ENCODE measurements around the gene KRTAP2-2. TPM values are rescaled to one million over a fixed set of nuclear protein-coding genes. Genes with fewer than 3 reads are reported as not detected.

Gene KRTAP2-2
- total RNA-seq, 1 donor from 2014 or later = not detected

- H3K27ac Mint-ChIP-seq (ENCODE audit: unreplicated experiment) = no peak overlapping the region
Measured at GRCh38 chr17:41009936-41010335, 45.1 kb downstream of the KRTAP2-2 start.

GRCh38 chr17:41009301-41009760 is 45.7 kb downstream of the KRTAP2-2 start:
- Mint-ChIP-seq H3K4me1 (no peaks in the 10 kb centered on the region), H3K9me3 (no peaks in the 10 kb centered on the region), H3K27me3 (ENCODE audit: low read depth) (peaks cover 2% of the 10 kb centered on the region), H3K4me3 (no peak overlapping the region), H3K27ac (ENCODE audit: unreplicated experiment) (no peak overlapping the region), H3K36me3 (ENCODE audit: low read depth) (no peaks in the 10 kb centered on the region)
- DNase-seq (ENCODE audit: low read depth, low spot score) = no peak
- no peak for TF ChIP-seq CTCF (conservative IDR thresholded peaks at IDR 0.05)

More at GRCh38 chr17:41009936-41010335, 45.1 kb downstream of the KRTAP2-2 start:
- no peak for TF ChIP-seq CTCF (conservative IDR thresholded peaks at IDR 0.05)
- no peaks in the 10 kb centered on the region for H3K27me3 Mint-ChIP-seq (ENCODE audit: low read depth)
- no peak overlapping the region for H3K4me3 Mint-ChIP-seq
- no peaks in the 10 kb centered on the region for H3K4me1 Mint-ChIP-seq
- H3K9me3 Mint-ChIP-seq = no peaks in the 10 kb centered on the region
- DNase-seq (ENCODE audit: low read depth, low spot score) = no peak
- H3K36me3 Mint-ChIP-seq (ENCODE audit: low read depth) = no peaks in the 10 kb centered on the region

- no peak within 1 kb of the TSS for H3K27ac Mint-ChIP-seq (ENCODE audit: unreplicated experiment)
- H3K36me3 Mint-ChIP-seq (ENCODE audit: low read depth) = no peaks in the 10 kb centered on the region
- TF ChIP-seq CTCF (conservative IDR thresholded peaks at IDR 0.05) = no peak
- DNase-seq (ENCODE audit: low read depth, low spot score) = no peak
- H3K27me3 Mint-ChIP-seq (ENCODE audit: low read depth) = peaks cover 2% of the 10 kb centered on the region
- no peak within 1 kb of the TSS for H3K4me3 Mint-ChIP-seq
- no peaks in the 10 kb centered on the region for H3K4me1 Mint-ChIP-seq
- no peaks in the 10 kb centered on the region for H3K9me3 Mint-ChIP-seq
Measured at GRCh38 chr17:41008811-41009210, 46.2 kb downstream of the KRTAP2-2 start, which contains the start of gene KRTAP3-1. Gene KRTAP3-1, minus strand, starts transcription at chr17:41009128. Its CDS starts 54 bp downstream, at chr17:41009074.

Other genes starting within 250 kb of the KRTAP2-2 start
- 33.2 and 39.1 TPM in 2 replicates for gene KRT10, start 232.6 kb downstream of the KRTAP2-2 start, total RNA-seq
- not detected in 2 replicates for gene KRT12, start 188.0 kb downstream of the KRTAP2-2 start, total RNA-seq
- gene KRT20, start 170.0 kb downstream of the KRTAP2-2 start, total RNA-seq = not detected in 2 replicates
- gene KRT23, start 117.6 kb downstream of the KRTAP2-2 start, total RNA-seq = not detected in 2 replicates
- gene KRT39, start 88.3 kb downstream of the KRTAP2-2 start, total RNA-seq = not detected in 2 replicates
- not detected in 2 replicates for gene KRT40, start 70.9 kb downstream of the KRTAP2-2 start, total RNA-seq
- gene KRTAP3-3, start 61.1 kb downstream of the KRTAP2-2 start, total RNA-seq = not detected in 2 replicates
- gene KRTAP3-2, start 55.3 kb downstream of the KRTAP2-2 start, total RNA-seq = not detected in 2 replicates
- gene KRTAP3-1, start 46.1 kb downstream of the KRTAP2-2 start, total RNA-seq = not detected in 2 replicates
- gene KRTAP1-5, start 28.0 kb downstream of the KRTAP2-2 start, total RNA-seq = not detected in 2 replicates
- not detected in 2 replicates for gene KRTAP1-4, start 25.0 kb downstream of the KRTAP2-2 start, total RNA-seq
- not detected in 2 replicates for gene KRTAP1-3, start 20.4 kb downstream of the KRTAP2-2 start, total RNA-seq
- not detected in 2 replicates for gene KRTAP1-1, start 13.8 kb downstream of the KRTAP2-2 start, total RNA-seq
- gene KRTAP2-1, start 7.9 kb downstream of the KRTAP2-2 start, total RNA-seq = not detected in 2 replicates
- gene KRTAP2-3, start 4.9 kb upstream of the KRTAP2-2 start, total RNA-seq = not detected in 2 replicates
- not detected in 2 replicates for gene KRTAP2-4, start 10.6 kb upstream of the KRTAP2-2 start, total RNA-seq
- not detected in 2 replicates for gene KRTAP4-7, start 28.9 kb upstream of the KRTAP2-2 start, total RNA-seq
- gene KRTAP4-8, start 42.9 kb upstream of the KRTAP2-2 start, total RNA-seq = not detected in 2 replicates
- gene KRTAP4-16, start 47.0 kb upstream of the KRTAP2-2 start, total RNA-seq = not detected in 2 replicates
- gene KRTAP4-9, start 50.2 kb upstream of the KRTAP2-2 start, total RNA-seq = not detected in 2 replicates
- not detected in 2 replicates for gene KRTAP4-11, start 63.1 kb upstream of the KRTAP2-2 start, total RNA-seq
- not detected in 2 replicates for gene KRTAP4-12, start 69.0 kb upstream of the KRTAP2-2 start, total RNA-seq
- not detected in 2 replicates for gene KRTAP4-6, start 85.3 kb upstream of the KRTAP2-2 start, total RNA-seq
- gene KRTAP4-5, start 94.6 kb upstream of the KRTAP2-2 start, total RNA-seq = not detected in 2 replicates
- not detected in 2 replicates for gene KRTAP4-4, start 105.5 kb upstream of the KRTAP2-2 start, total RNA-seq
- gene KRTAP4-3, start 113.0 kb upstream of the KRTAP2-2 start, total RNA-seq = not detected in 2 replicates
- gene KRTAP4-2, start 123.0 kb upstream of the KRTAP2-2 start, total RNA-seq = not detected in 2 replicates
- gene KRTAP4-1, start 129.7 kb upstream of the KRTAP2-2 start, total RNA-seq = not detected in 2 replicates
- gene KRTAP9-1, start 134.7 kb upstream of the KRTAP2-2 start, total RNA-seq = not detected in 2 replicates
- not detected in 2 replicates for gene KRTAP9-2, start 171.4 kb upstream of the KRTAP2-2 start, total RNA-seq
- gene KRTAP9-3, start 177.2 kb upstream of the KRTAP2-2 start, total RNA-seq = not detected in 2 replicates
- not detected in 2 replicates for gene KRTAP9-8, start 182.8 kb upstream of the KRTAP2-2 start, total RNA-seq
- not detected in 2 replicates for gene KRTAP9-4, start 194.5 kb upstream of the KRTAP2-2 start, total RNA-seq
- gene KRTAP9-9, start 200.2 kb upstream of the KRTAP2-2 start, total RNA-seq = not detected in 2 replicates
- gene KRTAP9-6, start 210.1 kb upstream of the KRTAP2-2 start, total RNA-seq = not detected in 2 replicates
- not detected in 2 replicates for gene KRTAP9-7, start 220.5 kb upstream of the KRTAP2-2 start, total RNA-seq
- gene KRTAP29-1, start 247.6 kb upstream of the KRTAP2-2 start, total RNA-seq = not detected in 2 replicates